ENCODE data around the gene FAM107B. TPM values are rescaled to one million over a fixed set of nuclear protein-coding genes. Genes with fewer than 3 reads are reported as not detected.

FAM107B gene
- total and polyA plus RNA-seq, 2 of the 13 experiments (the other 11 are each of a cell fraction or from before 2014, with no cell fraction given), result 15.7 to 24.8 TPM

DNA sequence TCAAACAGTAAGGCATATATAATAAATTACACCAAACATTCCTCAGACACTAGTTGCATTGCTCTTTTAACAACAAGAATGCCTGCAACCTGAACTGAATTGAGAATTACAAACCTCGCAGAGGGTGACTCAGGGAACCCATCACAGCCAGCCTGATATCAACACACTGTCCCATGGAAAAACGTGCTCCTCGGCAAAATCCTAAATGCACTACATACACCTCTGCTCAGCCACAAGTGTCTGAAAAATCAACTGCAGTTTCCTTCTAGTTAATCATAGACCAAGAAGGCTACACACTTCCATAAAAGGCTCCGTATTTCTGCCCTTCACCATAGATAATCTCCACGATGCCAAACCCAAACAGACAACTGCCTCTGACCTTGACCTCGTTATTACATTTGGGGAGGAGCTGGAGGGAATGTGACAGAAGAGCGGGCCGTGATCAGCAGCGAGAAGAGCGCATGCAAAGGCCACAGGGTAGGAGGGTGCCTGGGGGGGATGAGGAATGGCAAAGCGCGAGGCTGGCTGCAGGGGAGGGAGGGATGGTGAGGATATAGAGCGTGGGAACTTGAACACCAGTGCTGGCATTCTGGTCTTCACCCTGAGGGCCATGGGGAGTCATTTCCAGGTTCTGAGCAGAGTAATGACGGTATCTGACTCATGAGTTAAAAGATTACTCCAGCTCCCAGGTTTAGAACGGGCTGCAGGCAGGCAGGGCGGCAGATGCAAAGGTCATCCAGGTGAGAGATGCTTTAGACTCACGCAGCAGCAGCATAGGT is 242.0 kb downstream of the FAM107B start (continued):
- TF ChIP-seq, protein P1, sequence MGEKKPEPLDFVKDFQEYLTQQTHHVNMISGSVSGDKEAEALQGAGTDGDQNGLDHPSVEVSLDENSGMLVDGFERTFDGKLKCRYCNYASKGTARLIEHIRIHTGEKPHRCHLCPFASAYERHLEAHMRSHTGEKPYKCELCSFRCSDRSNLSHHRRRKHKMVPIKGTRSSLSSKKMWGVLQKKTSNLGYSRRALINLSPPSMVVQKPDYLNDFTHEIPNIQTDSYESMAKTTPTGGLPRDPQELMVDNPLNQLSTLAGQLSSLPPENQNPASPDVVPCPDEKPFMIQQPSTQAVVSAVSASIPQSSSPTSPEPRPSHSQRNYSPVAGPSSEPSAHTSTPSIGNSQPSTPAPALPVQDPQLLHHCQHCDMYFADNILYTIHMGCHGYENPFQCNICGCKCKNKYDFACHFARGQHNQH (CRISPR knock-in tag; IDR thresholded peaks at IDR 0.05), result no peak
- TF ChIP-seq ZNF782 (CRISPR knock-in tag; IDR thresholded peaks at IDR 0.05; ENCODE audit: borderline replicate concordance) (no peak), STAG1 (CRISPR knock-in tag; IDR thresholded peaks at IDR 0.05) (0 out of 2 replicates have a peak, but pooled peaks have one; percentile 2), EZH2 (conservative IDR thresholded peaks at IDR 0.05; ENCODE audit: low read depth, low read length) (no peak), CREM (IDR thresholded peaks at IDR 0.05) (peak; percentile 66), CREM (CRISPR knock-in tag; IDR thresholded peaks at IDR 0.05) (no peak), ARNTL (CRISPR knock-in tag; IDR thresholded peaks at IDR 0.05) (0 out of 2 replicates have a peak, but pooled peaks have one; percentile 49), ZBTB20 (CRISPR knock-in tag; IDR thresholded peaks at IDR 0.05; ENCODE audit: borderline replicate concordance, low read depth) (peak; percentile 50; the same call in 1 of the 2 replicates), HDAC1 (CRISPR knock-in tag; IDR thresholded peaks at IDR 0.05) (peak; percentile 63; the same call in 1 of the 2 replicates), GPN1 (CRISPR knock-in tag; IDR thresholded peaks at IDR 0.05; ENCODE audit: borderline replicate concordance) (no peak), MIXL1 (CRISPR knock-in tag; IDR thresholded peaks at IDR 0.05) (no peak), ZNF292 (CRISPR knock-in tag; IDR thresholded peaks at IDR 0.05; ENCODE audit: borderline replicate concordance, low read depth) (peak; percentile 59; the same call in 1 of the 2 replicates), SMC3 (IDR thresholded peaks at IDR 0.05; ENCODE audit: low read length) (no peak), ZNF383 (CRISPR knock-in tag; IDR thresholded peaks at IDR 0.05; ENCODE audit: borderline replicate concordance) (no peak), MAFF (IDR thresholded peaks at IDR 0.05; ENCODE audit: low read depth, low read length) (no peak), ZNF530 (CRISPR knock-in tag; IDR thresholded peaks at IDR 0.05; ENCODE audit: low read depth) (no peak), ZBTB26 (CRISPR knock-in tag; IDR thresholded peaks at IDR 0.05; ENCODE audit: borderline replicate concordance) (no peak), ZNF781 (CRISPR knock-in tag; IDR thresholded peaks at IDR 0.05; ENCODE audit: borderline replicate concordance, not compliant biosample characterization) (no peak)
- TF ChIP-seq, protein P2, sequence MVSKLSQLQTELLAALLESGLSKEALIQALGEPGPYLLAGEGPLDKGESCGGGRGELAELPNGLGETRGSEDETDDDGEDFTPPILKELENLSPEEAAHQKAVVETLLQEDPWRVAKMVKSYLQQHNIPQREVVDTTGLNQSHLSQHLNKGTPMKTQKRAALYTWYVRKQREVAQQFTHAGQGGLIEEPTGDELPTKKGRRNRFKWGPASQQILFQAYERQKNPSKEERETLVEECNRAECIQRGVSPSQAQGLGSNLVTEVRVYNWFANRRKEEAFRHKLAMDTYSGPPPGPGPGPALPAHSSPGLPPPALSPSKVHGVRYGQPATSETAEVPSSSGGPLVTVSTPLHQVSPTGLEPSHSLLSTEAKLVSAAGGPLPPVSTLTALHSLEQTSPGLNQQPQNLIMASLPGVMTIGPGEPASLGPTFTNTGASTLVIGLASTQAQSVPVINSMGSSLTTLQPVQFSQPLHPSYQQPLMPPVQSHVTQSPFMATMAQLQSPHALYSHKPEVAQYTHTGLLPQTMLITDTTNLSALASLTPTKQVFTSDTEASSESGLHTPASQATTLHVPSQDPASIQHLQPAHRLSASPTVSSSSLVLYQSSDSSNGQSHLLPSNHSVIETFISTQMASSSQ (IDR thresholded peaks at IDR 0.05; ENCODE audit: low read depth), result peak; percentile 80
- TF ChIP-seq, protein P2 (CRISPR knock-in tag; IDR thresholded peaks at IDR 0.05; ENCODE audit: borderline replicate concordance), result peak; percentile 95
- TF ChIP-seq, protein P3, sequence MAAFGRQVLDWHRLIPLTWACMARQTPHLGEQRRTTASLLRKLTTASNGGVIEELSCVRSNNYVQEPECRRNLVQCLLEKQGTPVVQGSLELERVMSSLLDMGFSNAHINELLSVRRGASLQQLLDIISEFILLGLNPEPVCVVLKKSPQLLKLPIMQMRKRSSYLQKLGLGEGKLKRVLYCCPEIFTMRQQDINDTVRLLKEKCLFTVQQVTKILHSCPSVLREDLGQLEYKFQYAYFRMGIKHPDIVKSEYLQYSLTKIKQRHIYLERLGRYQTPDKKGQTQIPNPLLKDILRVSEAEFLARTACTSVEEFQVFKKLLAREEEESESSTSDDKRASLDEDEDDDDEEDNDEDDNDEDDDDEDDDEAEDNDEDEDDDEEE (CRISPR knock-in tag; IDR thresholded peaks at IDR 0.05), result no peak
